Caco-2 (cell line): Measurements from ENCODE around the gene MSL1. TPM values are rescaled to one million over a fixed set of nuclear protein-coding genes. Genes with fewer than 3 reads are reported as not detected.

Experiments used
- BruUV-seq: library from RNA; stranded (reverse); fragments of 400-500 nt; replicated peaks from 2 replicates; lab custom pipeline; 2021; lab: Mats Ljungman, UMichigan
- CTCF ChIA-PET: fragments of 300-600 bp; sonication (Branson Sonifier 250); formaldehyde crosslinking; loops from one replicate; lab custom pipeline; 2022; ENCODE audit warnings: antibody characterized with exemption; lab: Charles Lee
- POLR2A ChIA-PET: fragments of 300-600 bp; sonication (Branson Sonifier 250); formaldehyde crosslinking; loops from one replicate; lab custom pipeline; 2022; ENCODE audit warnings: antibody characterized with exemption; lab: Charles Lee
- DNase-seq, 2 experiments: peaks; one replicate each; pipeline versions ENCODE4 v3.0.0 to v3.0.0-alpha.2; 2020 to 2022
- H3K27me3 ChIP-seq: replicated peaks from 2 replicates; pipeline ENCODE4 v1.6.0; 2011; ENCODE audit warnings: low read length; ENCODE audit not compliant: control insufficient read depth, insufficient read depth
- H3K36me3 ChIP-seq: 2 replicates; pipeline ENCODE4 v1.5.1; 2011; ENCODE audit warnings: low read length; ENCODE audit not compliant: control insufficient read depth, insufficient read depth
- H3K4me1 ChIP-seq: fragments of 250-450 bp; sonication (Bioruptor Pico); 2 replicates; pipeline ENCODE4 v1.5.1; 2020; ENCODE audit warnings: mild to moderate bottlenecking
- H3K4me3 ChIP-seq: 2 replicates; pipeline ENCODE4 v1.5.1; 2011; ENCODE audit warnings: low read depth, mild to moderate bottlenecking, control low read depth, low read length
- H3K9me3 ChIP-seq: fragments of 250-450 bp; sonication (Bioruptor Pico); 2 replicates; pipeline ENCODE4 v1.5.1; 2020; ENCODE audit warnings: mild to moderate bottlenecking, moderate library complexity
- H3K27ac Mint-ChIP-seq: one replicate; pipeline ENCODE4 v1.8.0; 2022; ENCODE audit warnings: mixed read lengths; ENCODE audit not compliant: unreplicated experiment
- H3K27me3 Mint-ChIP-seq: one replicate; pipeline ENCODE4 v1.8.0; 2022; ENCODE audit warnings: mixed read lengths; ENCODE audit not compliant: insufficient read depth, unreplicated experiment
- H3K36me3 Mint-ChIP-seq: one replicate; pipeline ENCODE4 v1.8.0; 2022; ENCODE audit warnings: mild to moderate bottlenecking, mixed read lengths; ENCODE audit not compliant: insufficient read depth, unreplicated experiment
- H3K4me1 Mint-ChIP-seq: one replicate; pipeline ENCODE4 v1.8.0; 2022; ENCODE audit warnings: low read depth, mixed read lengths; ENCODE audit not compliant: unreplicated experiment
- H3K4me3 Mint-ChIP-seq: one replicate; pipeline ENCODE4 v1.8.0; 2022; ENCODE audit warnings: mild to moderate bottlenecking, moderate library complexity, mixed read lengths; ENCODE audit not compliant: unreplicated experiment
- H3K9me3 Mint-ChIP-seq: one replicate; pipeline ENCODE4 v1.8.0; 2022; ENCODE audit warnings: mixed read lengths; ENCODE audit not compliant: unreplicated experiment
- CTCF ChIP-seq, 2 experiments: fragments of 200-600 bp in 1 of 2; IDR thresholded peaks; 1 replicate in 1 of 2; 2 replicates in 1 of 2; pipeline versions ENCODE4 v1.5.1 to v1.8.0; 2011 to 2022; ENCODE audit warnings: antibody characterized with exemption in 1 of 2, control low read depth in 1 of 2, inconsistent platforms in 1 of 2, low read depth in 1 of 2, low read length in 1 of 2, mild to moderate bottlenecking in 1 of 2, moderate library complexity in 1 of 2; ENCODE audit not compliant: insufficient read depth in 1 of 2, severe bottlenecking in 1 of 2, unreplicated experiment in 1 of 2
- intact Hi-C: fragments of 100-400 bp; cut with micrococcal nuclease; formaldehyde crosslinking; loops from one replicate; pipeline ENCODE4 v1.10.0; 2022; ENCODE audit not compliant: unreplicated experiment
- total RNA-seq: library from RNA; stranded (reverse); gene quantifications from 2 replicates; pipeline ENCODE4 v1.2.3, GENCODE V29; 2022

The MSL1 gene
- total RNA-seq, 1 experiment from 2014 or later, result 82.6 TPM

- peak overlapping the region; percentile 59 for H3K4me3 ChIP-seq
- peak overlapping the region; percentile 94 for H3K4me3 Mint-ChIP-seq
- peaks cover 31% of the 10 kb centered on the region for H3K4me1 ChIP-seq
- H3K9me3 Mint-ChIP-seq, result no peaks in the 10 kb centered on the region
- peaks cover 23% of the 10 kb centered on the region for H3K4me1 Mint-ChIP-seq
- peaks cover 2% of the 10 kb centered on the region; the same call in 1 of the 2 replicates for H3K36me3 ChIP-seq
- no peaks in the 10 kb centered on the region for H3K9me3 ChIP-seq
- H3K27ac Mint-ChIP-seq, result peak overlapping the region; percentile 92
- no peaks in the 10 kb centered on the region for H3K27me3 Mint-ChIP-seq
- intact Hi-C loops, result no loop called here
- no peaks in the 10 kb centered on the region for H3K27me3 ChIP-seq
- no peak for DNase-seq
- peaks cover 50% of the 10 kb centered on the region for H3K36me3 Mint-ChIP-seq
- BruUV-seq, result no TSS peak
- POLR2A ChIA-PET, result interaction anchor here (1.0 to 6.3 kb wide), 3 partner anchors 15 to 121 kb away, joined by 4 to 166 read pairs (median 4); partner anchors contain the start of gene WIPF2
- CTCF ChIA-PET, result interaction anchor here (0.9 to 2.0 kb wide), 12 partner anchors 8 to 118 kb away, joined by 3 to 52 read pairs (median 6); partner anchors contain the start of gene PSMD3
- TF ChIP-seq CTCF (IDR thresholded peaks at IDR 0.05; ENCODE audit: insufficient read depth in 1 of 2, low read depth in 1 of 2, low read length in 1 of 2, severe bottlenecking in 1 of 2, unreplicated experiment in 1 of 2), result no peak
These were observed 23.6 kb upstream of the MSL1 start for GRCh38 chr17:40097931-40098845.

GRCh38 chr17:40098846-40099618 is 22.7 kb upstream of the MSL1 start:
- DNase-seq, result peak; percentile 100
- no peaks in the 10 kb centered on the region for H3K9me3 Mint-ChIP-seq
- Histone ChIP-seq H3K4me1 (peaks cover 37% of the 10 kb centered on the region), H3K27me3 (no peaks in the 10 kb centered on the region), H3K9me3 (no peaks in the 10 kb centered on the region), H3K36me3 (no peaks in the 10 kb centered on the region), H3K4me3 (peak overlapping the region; percentile 59)
- TF ChIP-seq CTCF (IDR thresholded peaks at IDR 0.05; ENCODE audit: insufficient read depth in 1 of 2, low read depth in 1 of 2, low read length in 1 of 2, severe bottlenecking in 1 of 2, unreplicated experiment in 1 of 2), result no peak
- H3K36me3 Mint-ChIP-seq, result peaks cover 43% of the 10 kb centered on the region
- CTCF ChIA-PET, result interaction anchor here (0.6 to 2.0 kb wide), 17 partner anchors 9 to 118 kb away, joined by 3 to 52 read pairs (median 6); partner anchors contain the start of genes MED24 and PSMD3
- H3K4me1 Mint-ChIP-seq, result peaks cover 26% of the 10 kb centered on the region
- intact Hi-C loops, result no loop called here
- no peaks in the 10 kb centered on the region for H3K27me3 Mint-ChIP-seq
- no TSS peak for BruUV-seq
- H3K27ac Mint-ChIP-seq, result peak overlapping the region; percentile 92
- H3K4me3 Mint-ChIP-seq, result peak overlapping the region; percentile 94
- POLR2A ChIA-PET, result interaction anchor here (0.5 to 6.3 kb wide), 8 partner anchors 14 to 120 kb away, joined by 3 to 166 read pairs (median 4); partner anchors contain the start of genes MED24, PSMD3 and WIPF2
